Fibroblast of peridontal ligament (primary cell): ENCODE measurements around the gene PAX9.
"Not testable (repeated sequence)": the region's sequence is repeated elsewhere in the genome, so short reads cannot be mapped to it uniquely, and the experiment has no call there.

ENCODE experiments used
- DNase-seq: peaks from one replicate; pipeline ENCODE4 v3.0.0-alpha.2; 2010; ENCODE audit errors: extremely low read depth

PAX9 gene

GRCh38 chr14:36672095-36672494 is 10.4 kb downstream of the PAX9 start:
- DNase-seq: no peak

DNA sequence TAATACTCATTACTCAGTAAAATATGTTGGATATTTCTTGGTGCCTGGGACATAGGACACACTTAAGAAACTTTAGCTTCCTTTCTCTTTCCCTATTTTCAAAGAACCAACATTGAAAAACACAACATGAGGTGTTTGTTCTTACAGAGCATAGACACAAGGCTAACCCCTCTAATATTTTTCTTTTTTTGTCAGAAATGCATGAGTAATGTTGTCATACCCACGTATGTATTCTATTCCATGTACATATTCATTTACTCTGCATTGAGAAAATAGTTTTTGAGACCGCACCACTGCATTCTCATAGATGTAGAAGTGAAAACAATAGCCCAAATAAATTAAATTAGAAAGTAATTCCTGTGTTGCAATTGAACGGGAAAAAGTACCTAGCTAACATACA is 13.0 kb downstream of the PAX9 start:
- DNase-seq: peak; percentile 52

DNA sequence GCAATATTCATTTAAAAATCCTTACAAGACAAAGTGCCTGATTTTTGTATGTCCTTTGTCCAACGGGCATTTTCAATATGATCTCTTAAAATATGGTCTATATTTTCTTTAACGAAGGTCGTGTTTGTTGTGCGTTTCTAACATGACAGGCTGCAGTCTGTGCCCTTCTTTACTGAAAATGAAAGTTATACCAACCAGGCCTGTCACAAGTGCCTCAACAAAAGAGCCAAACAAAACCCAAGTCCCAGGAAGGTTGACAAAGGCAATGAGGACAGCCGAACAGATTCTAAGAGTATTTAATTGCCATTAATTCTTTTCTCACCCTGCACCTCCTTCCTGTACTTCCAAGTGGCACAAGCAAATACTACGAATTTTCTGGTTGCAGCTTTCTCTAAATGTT is 13.9 kb downstream of the PAX9 start:
- DNase-seq: peak; percentile 50

DNA sequence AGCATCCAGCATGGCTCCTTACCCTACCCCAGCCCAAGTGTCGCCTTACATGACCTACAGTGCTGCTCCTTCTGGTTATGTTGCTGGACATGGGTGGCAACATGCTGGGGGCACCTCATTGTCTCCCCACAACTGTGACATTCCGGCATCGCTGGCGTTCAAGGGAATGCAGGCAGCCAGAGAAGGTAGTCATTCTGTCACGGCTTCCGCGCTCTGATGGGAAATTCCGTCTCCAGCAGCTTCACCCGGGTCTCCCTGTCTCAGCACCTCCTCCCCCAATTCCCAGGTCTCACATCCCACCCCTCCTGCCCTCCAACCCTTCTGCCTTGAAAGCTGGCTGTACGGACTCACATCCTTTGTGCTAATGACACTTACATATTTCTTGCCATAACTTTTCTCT is 14.6 kb downstream of the PAX9 start:
- no peak for DNase-seq

DNA sequence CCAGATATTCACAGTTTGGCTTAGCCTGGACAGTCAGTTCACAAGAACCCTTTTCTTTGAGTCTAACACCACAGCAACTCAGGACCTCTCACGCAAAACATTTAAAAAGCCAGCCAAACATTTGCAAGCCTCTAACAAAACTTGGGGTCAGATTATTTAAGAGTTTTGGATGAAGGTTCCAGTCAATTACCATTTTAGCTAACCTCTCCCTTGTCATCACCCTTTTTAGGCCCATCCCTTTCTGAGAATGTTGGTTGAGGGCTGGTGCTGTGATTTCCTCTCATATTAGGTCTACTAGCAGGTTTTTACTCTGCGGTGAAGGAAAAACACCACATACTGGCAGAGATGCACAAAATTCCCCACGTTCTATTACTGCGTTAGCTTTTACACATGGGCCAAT is 20.7 kb downstream of the PAX9 start:
- DNase-seq: no peak

DNA sequence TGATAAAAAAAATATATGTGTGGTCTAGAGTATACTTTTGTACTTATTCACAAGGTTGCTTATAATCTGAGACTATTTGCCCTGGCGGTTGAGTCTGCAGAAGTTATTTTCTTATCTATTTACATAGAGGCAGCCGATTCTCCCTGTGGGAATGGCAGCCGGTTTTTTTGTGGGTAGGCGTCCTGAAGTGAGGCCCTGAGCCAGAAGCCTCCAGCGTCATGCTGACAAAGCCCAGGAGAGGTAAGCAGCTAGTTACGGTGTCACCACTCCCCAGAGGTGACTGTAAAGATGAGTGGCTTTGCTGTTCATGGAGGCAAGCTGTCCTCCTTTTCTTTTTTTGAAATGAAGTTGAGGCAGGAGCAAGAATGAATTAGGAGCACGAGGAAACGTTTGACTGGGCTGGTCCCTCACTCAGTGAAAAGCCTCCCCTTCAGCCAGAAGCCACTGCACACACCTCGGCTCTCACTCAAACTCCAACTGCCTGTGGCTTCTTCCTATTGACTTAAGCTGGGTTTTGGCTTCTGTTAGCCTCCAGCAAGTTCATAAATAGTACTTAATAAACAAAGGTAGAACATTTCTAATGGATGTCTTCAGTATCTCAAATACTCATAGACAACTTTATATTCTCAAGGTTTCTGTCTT is 21.5 kb downstream of the PAX9 start:
- DNase-seq: peak; percentile 31

- DNase-seq: peak; percentile 62
These were observed 23.3 kb downstream of the PAX9 start for GRCh38 chr14:36684946-36685345.

DNA sequence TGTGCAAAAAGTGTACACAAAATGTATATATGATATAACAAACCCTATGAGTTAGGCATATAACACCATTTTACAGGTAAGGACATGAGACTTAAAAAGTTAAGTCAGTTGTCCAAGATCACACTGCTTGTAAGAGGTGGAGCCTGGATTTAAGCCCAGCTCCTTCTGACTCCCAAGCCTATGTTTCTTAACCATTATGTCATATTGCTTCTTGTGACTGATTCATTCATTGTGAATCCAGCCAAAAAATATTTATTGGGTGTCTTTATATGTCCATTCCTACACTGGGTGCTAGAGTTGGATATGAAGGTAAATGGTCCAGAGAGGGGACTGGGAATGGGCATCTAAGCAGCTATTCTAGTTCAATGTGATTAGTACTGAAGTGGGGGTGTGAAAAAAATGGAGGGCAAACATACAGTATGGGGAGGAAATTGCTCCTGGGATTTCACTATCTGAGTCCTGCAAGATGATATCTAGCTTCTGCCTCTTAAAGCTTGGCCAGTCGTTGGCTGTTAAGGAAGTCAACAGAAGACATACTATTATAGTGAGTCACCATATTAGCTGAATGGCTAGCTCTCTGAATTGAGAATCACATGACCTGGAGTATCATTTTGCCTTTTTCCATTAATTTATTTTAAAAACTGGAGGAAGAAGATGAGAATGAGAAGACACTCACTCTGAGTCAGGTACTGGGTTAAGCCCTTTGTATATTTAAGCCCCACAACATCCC is 28.8 kb downstream of the PAX9 start:
- peak; percentile 55 for DNase-seq

- not testable (repeated sequence) for DNase-seq
These were observed 37.8 kb downstream of the PAX9 start for GRCh38 chr14:36699420-36699819.

DNA sequence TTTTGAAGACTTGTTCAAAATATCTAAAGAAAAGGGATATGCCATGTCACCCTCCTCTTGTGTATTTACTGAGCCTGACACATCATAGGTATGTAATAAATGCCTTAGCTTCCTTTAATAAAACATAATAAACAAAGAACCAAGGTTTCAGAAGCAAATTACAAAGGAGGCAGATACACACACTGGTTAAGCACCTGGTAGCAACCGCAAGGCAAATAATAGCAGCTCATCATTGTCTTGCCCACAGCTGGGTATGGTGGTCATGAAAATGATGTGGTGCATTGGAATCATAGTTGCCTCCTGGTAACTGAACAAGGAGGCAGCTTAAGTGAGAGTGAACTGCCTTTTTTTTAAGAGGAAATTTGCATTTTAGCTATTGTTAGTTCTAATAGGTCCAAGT is 39.0 kb downstream of the PAX9 start:
- DNase-seq: no peak

DNA sequence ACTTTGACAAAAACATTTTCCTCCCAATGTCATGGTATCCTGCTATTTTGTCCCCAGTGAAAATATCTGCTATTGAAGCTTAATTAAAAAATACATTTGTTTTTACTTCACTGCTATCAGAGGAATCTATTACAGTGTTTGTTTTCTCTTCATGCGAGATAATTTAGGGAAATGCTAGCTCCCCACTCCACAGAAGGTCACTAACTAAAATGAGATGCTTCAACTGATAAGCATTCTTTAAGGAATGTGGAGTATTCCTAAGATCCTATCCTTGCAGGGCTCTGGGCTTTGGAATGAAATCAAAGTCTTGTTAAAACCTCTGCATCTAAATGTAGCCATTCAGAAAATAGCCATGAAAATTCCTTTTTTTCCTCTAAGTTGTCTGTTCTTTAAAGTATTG is 39.5 kb downstream of the PAX9 start:
- no peak for DNase-seq

- DNase-seq: no peak
These were observed 40.8 kb downstream of the PAX9 start for GRCh38 chr14:36702474-36702873.

GRCh38 chr14:36707570-36707969 is 45.9 kb downstream of the PAX9 start:
- DNase-seq: no peak

DNA sequence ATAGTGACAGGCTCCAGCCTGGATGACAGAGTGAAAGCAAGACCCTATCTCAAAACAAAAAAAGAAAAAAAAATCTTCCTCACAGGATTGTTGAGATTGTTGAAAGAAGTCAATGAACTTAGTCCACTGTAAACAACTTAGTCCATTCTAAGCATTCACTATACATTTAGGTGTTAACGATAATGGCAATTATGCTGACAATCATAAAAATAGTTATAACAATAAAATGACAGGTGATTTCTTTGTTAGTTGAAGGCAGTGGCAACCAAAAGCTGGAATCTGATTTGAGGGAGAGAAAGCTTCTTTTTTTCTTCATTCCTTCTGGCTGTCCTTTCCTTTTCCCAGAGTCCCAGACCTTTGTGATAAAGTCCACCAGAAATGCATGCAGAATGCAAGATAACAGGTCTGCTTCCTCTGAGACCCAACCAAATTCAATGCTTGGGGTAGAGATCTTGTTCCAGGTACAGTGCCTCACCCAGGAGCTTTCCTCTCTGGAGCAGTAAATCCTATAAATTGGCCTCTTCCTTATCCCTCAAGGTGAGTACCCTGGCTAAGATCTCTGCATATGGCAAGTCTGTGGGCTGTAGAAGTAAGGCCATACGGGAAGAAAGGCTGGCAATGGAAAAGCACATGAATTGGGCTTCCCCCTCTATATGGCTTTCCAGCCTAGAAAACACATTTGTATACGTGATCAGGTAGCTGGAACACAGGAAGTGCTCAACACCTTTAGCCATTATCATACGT is 52.5 kb downstream of the PAX9 start:
- no peak for DNase-seq

DNA sequence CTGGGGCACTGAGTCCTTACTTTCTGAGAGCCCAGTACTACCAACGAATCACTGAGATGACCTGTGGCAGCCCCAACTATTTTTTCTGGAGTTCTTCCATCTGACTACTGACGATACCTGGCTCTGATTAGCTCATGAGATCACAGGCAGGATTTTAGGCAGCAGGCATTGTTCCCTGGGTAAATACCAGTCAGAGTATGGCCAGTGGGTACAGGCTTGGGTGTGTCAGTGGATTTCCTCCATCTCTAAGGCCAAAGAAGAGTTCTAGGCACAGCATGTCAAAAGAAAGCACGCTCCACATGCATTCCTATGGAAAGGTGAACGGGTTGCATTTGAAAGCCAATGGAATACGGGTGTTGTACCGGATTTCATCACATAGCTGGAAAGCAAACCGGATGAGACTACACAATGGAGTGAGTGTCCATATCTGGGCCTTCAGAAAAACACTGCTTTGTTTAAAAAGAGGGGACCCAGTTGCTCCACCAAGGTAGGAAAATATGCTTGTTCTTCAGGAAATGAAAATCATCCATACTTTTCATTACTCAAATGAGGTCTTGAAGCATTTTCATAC is 55.0 kb downstream of the PAX9 start:
- no peak for DNase-seq

DNA sequence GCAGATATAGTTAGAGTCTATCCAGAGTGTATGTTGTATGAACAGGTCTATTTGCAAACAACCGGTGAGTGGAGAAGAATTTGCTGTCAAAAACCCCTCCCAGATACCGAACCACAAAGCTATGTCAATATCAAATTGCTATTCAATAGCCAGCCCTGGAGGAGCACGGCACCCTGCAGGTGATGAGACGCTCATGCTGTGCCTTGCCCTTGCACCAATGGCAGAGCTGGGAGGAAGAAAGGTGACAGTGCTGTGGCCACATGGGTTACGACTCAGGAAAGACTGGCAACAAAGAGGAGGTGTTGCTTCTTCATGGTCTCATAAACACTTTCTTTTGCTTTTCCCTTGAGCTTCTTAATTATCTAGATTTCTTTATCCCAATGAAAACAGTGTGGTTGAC is 55.7 kb downstream of the PAX9 start:
- DNase-seq: no peak

- DNase-seq: peak; percentile 61
These were observed 56.6 kb downstream of the PAX9 start for GRCh38 chr14:36718216-36718615.

GRCh38 chr14:36719823-36720222 is 58.2 kb downstream of the PAX9 start:
- no peak for DNase-seq

- DNase-seq: no peak
These were observed 59.0 kb downstream of the PAX9 start for GRCh38 chr14:36720657-36721056.

- DNase-seq: no peak
These were observed 60.2 kb downstream of the PAX9 start for GRCh38 chr14:36721877-36722276.

- no peak for DNase-seq
These were observed 61.9 kb downstream of the PAX9 start for GRCh38 chr14:36723530-36723929.

GRCh38 chr14:36724162-36724561 is 62.5 kb downstream of the PAX9 start:
- DNase-seq: no peak

DNA sequence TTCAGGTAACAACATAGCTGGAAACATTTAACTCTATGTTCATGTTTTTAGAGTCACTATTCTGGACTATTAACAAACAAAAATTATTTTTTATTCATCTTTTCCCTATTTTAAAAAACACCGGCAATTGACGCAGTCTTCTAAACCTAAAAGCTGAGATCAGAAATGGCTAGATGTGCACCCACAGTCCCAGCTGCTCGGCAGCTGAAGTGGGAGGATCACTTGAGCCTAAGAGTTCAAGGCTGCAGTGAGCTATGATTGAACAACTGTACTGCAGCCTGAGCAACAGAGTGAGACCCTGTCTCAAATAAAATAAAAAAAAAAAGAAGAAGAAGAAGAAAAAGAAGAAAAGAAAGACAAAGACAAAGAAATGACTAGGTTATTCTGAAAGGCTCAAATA is 64.5 kb downstream of the PAX9 start:
- no peak for DNase-seq
